C4-2B (cell line): ENCODE results near the gene VPS8.

Source experiments
- ZFX ChIP-seq: fragments of 450-650 bp; IDR thresholded peaks from 2 replicates; pipeline ENCODE4 v1.6.1; 2017
- TF ChIP-seq, protein P1 (sequence below): fragments of 450-650 bp; conservative IDR thresholded peaks from 2 replicates; pipeline ENCODE4 v1.5.1; 2017; ENCODE audit warnings: mild to moderate bottlenecking

DNA sequence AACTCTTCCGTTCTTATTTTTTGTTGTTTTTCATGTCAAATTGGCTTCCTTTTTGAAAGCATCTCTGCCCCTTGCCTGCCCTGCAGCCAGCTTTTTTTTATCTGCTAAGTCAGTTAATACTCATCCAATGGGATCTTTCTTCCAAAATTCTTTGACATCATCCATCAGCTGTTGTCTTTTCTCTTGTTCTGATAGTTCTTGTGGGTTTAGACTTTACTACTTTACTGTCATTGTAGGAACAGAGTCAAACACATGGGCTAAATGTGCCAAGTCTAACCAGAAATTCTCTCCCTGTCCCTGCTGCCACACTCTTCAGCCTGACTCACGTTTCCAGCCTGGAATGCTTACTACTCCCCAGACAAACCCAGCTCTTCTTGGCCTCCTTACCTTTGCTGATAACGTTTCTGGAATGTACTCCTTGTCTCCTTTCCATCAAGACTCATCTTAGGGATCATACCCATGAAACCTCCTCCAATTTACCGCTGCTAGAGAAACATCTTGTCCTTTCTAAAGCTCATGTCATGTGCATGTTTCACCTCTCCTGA, 10.7 kb upstream of the VPS8 start:
- TF ChIP-seq, protein P1, sequence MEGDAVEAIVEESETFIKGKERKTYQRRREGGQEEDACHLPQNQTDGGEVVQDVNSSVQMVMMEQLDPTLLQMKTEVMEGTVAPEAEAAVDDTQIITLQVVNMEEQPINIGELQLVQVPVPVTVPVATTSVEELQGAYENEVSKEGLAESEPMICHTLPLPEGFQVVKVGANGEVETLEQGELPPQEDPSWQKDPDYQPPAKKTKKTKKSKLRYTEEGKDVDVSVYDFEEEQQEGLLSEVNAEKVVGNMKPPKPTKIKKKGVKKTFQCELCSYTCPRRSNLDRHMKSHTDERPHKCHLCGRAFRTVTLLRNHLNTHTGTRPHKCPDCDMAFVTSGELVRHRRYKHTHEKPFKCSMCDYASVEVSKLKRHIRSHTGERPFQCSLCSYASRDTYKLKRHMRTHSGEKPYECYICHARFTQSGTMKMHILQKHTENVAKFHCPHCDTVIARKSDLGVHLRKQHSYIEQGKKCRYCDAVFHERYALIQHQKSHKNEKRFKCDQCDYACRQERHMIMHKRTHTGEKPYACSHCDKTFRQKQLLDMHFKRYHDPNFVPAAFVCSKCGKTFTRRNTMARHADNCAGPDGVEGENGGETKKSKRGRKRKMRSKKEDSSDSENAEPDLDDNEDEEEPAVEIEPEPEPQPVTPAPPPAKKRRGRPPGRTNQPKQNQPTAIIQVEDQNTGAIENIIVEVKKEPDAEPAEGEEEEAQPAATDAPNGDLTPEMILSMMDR: no peak
- no peak for TF ChIP-seq ZFX
